Mucosa of descending colon (tissue), 3 donors: Measurements from ENCODE around the gene PLXNA4. TPM values are rescaled to one million over a fixed set of nuclear protein-coding genes. Genes with fewer than 3 reads are reported as not detected.
A peak's percentile ranks its signal among the peaks of the same experiment; 100 is the strongest.

Experiments used
- ATAC-seq: fragments of 200-7000 bp; cut with Tn5 transposase; one replicate; pipeline ENCODE4 v1.9.1; 2020; ENCODE audit warnings: mild to moderate bottlenecking, moderate library complexity
- DNase-seq, 3 donors: peaks; one replicate each; pipeline ENCODE4 v3.0.0-alpha.2; 2020
- H3K36me3 ChIP-seq: fragments of 200-600 bp; one replicate; pipeline ENCODE4 v1.8.0; 2021; ENCODE audit warnings: low read depth, mild to moderate bottlenecking
- H3K4me1 ChIP-seq: fragments of 200-600 bp; one replicate; pipeline ENCODE4 v1.8.0; 2021; ENCODE audit warnings: low read depth, mild to moderate bottlenecking
- H3K4me3 ChIP-seq: fragments of 200-600 bp; one replicate; pipeline ENCODE4 v1.8.0; 2021; ENCODE audit warnings: mild to moderate bottlenecking
- H3K9me3 ChIP-seq: fragments of 200-600 bp; one replicate; pipeline ENCODE4 v1.8.0; 2021; ENCODE audit warnings: mild to moderate bottlenecking
- intact Hi-C, 2 donors: fragments of 100-400 bp; cut with DNase I in 1 of 2; cut with micrococcal nuclease in 1 of 2; formaldehyde crosslinking; loops; one replicate each; pipeline versions ENCODE4 v1.11.0 to v1.11.1; 2022; cut with DNase I, micrococcal nuclease
- total RNA-seq, 3 donors: library from RNA; stranded (reverse); fragmentation: NEBNext Ultra II Directional in 2 of 3; extraction: Animal tissue kit (Norgen Biotek cat#: 25700) in 2 of 3; gene quantifications; one replicate each; pipeline versions ENCODE4 v1.2.1 to v1.2.4, GENCODE V29; 2021 to 2023
- TF ChIP-seq, protein P1 (sequence below): fragments of 200-600 bp; IDR thresholded peaks from one replicate; pipeline ENCODE4 v1.8.0; 2022; ENCODE audit warnings: antibody characterized with exemption, mild to moderate bottlenecking
- donor health status: DM: no; HTN: no; CAD: no; lungs with moderate emphysema.
- donor health status: DM: no; HTN: no; CAD: no.
- donor health status: DM: no; HTN: yes; CAD: no.

Gene PLXNA4
- total RNA-seq, 3 donors from 2014 or later = 0.78 to 3.5 (median 2.7) TPM

DNA sequence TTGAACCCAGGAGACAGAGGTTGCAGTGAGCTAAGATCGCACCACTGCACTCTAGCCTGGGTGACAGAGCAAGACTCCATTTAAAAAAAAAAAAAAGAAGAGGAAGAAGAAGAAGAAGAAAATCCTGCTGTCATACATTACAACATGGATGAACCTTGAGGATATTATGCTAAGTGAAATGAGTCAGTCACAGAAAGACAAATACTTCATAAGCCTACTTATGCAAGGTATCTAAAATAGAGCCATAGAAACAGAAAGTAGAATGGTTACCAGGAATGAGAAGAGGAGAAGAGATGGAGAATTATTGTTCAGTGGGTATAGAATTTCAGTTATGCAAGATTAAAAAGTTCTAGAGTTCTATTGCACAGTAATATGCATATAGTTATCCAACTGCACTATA lies 466.5 kb downstream of the PLXNA4 start:
- no peaks in the 10 kb centered on the region for H3K36me3 ChIP-seq
- intact Hi-C loops = no loop called here
- ATAC-seq (no peak), DNase-seq (no peak)
- no peak overlapping the region for H3K4me3 ChIP-seq
- H3K9me3 ChIP-seq = no peaks in the 10 kb centered on the region
- TF ChIP-seq, protein P1, sequence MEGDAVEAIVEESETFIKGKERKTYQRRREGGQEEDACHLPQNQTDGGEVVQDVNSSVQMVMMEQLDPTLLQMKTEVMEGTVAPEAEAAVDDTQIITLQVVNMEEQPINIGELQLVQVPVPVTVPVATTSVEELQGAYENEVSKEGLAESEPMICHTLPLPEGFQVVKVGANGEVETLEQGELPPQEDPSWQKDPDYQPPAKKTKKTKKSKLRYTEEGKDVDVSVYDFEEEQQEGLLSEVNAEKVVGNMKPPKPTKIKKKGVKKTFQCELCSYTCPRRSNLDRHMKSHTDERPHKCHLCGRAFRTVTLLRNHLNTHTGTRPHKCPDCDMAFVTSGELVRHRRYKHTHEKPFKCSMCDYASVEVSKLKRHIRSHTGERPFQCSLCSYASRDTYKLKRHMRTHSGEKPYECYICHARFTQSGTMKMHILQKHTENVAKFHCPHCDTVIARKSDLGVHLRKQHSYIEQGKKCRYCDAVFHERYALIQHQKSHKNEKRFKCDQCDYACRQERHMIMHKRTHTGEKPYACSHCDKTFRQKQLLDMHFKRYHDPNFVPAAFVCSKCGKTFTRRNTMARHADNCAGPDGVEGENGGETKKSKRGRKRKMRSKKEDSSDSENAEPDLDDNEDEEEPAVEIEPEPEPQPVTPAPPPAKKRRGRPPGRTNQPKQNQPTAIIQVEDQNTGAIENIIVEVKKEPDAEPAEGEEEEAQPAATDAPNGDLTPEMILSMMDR = no peak
- H3K4me1 ChIP-seq = no peaks in the 10 kb centered on the region

DNA sequence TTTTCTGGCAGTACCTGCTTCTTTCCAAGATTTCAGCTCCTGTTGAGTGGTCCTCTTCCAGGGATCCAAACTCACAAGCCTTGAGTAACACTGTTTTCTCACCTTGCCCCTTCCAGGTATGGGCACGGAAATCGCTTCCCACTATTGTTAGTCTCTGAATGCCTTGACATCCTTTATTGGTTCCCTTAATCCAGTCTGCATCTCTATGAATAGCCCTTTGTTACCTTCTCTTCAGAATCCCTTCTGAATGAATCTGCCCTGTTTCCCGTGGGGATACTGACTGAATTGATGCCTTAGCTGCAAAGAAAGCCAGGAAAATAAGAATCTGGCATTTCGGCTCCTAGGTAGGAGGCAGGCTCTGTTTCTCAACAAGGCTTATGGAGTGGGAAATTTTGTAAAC lies 467.7 kb downstream of the PLXNA4 start:
- Histone ChIP-seq H3K9me3 (no peaks in the 10 kb centered on the region), H3K4me3 (no peak overlapping the region), H3K36me3 (no peaks in the 10 kb centered on the region), H3K4me1 (peaks cover 2% of the 10 kb centered on the region)
- intact Hi-C loops = no loop called here
- no peak for ATAC-seq
- no peak for DNase-seq
- TF ChIP-seq, protein P1 = no peak

DNA sequence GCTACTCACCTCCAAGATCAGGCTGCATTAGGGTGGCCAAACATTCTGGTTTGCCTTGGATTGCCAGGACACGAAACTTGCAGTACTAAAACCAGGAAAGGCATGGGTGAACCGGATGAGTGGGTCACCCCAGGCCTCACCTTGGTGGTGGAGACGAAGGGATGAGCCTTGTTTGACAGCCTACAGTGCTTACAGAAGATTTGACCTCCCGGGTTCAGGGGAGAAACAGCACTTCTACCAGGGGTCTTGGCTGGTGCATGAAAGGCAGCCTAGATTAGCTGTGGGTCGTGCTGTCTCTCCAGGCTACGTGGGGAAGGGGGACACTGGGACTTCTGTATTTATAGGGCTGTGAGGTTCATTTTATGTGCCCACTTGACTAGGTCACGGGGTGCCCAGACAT lies 469.8 kb downstream of the PLXNA4 start:
- Histone ChIP-seq H3K36me3 (no peaks in the 10 kb centered on the region), H3K4me3 (no peak overlapping the region), H3K9me3 (no peaks in the 10 kb centered on the region), H3K4me1 (peaks cover 8% of the 10 kb centered on the region)
- DNase-seq (no peak), ATAC-seq (no peak)
- intact Hi-C loops = no loop called here
- TF ChIP-seq, protein P1 = no peak

DNA sequence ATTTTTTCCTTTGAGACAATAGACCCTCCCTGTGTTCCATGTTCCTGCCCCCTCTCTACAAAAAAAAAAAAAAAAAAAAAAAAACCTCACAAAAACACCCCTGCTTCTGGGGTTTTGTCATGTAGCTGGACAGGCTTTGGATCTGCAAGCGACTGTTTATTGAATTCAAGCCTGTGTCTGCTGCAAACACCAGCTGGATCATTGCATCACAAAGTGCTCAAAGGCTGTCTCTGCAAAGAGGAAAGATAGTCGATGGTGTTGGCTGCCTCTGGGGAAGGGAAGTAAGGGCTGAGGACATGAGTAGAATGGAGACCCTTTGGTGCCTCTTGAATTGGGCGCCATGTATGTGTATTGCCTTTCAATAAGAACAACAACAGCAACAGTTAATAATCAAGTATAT lies 471.2 kb downstream of the PLXNA4 start:
- TF ChIP-seq, protein P1 = no peak
- Histone ChIP-seq H3K9me3 (no peaks in the 10 kb centered on the region), H3K4me3 (no peak overlapping the region), H3K36me3 (no peaks in the 10 kb centered on the region), H3K4me1 (peaks cover 8% of the 10 kb centered on the region)
- DNase-seq (peak in 1 of 3 donors; percentile 12), ATAC-seq (no peak)
- intact Hi-C loops = no loop called here

DNA sequence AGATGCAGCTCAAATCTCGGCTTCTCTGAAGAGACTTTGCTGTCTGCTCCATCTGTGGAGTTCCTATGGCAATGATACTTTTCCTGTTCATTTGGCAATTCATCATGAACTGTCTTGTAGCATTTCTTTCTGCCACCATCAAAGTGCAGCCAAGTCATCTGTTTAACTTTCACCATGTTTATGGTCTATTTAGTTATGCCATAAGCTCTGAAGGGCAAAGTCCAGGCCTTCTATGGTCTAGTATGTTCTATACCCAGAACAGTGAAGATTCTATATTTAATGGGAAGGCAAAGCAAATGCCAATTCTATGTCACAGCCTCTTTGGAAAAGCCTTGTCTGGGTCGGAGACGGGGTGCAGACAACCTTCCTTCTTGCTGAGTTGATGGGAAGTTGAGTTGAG lies 472.6 kb downstream of the PLXNA4 start:
- peak in 1 of 3 donors; percentile 86 for DNase-seq
- no peaks in the 10 kb centered on the region for H3K9me3 ChIP-seq
- no peaks in the 10 kb centered on the region for H3K36me3 ChIP-seq
- TF ChIP-seq, protein P1 = no peak
- intact Hi-C loops = no loop called here
- H3K4me1 ChIP-seq = peaks cover 8% of the 10 kb centered on the region
- ATAC-seq = peak; percentile 98
- no peak overlapping the region for H3K4me3 ChIP-seq

DNA sequence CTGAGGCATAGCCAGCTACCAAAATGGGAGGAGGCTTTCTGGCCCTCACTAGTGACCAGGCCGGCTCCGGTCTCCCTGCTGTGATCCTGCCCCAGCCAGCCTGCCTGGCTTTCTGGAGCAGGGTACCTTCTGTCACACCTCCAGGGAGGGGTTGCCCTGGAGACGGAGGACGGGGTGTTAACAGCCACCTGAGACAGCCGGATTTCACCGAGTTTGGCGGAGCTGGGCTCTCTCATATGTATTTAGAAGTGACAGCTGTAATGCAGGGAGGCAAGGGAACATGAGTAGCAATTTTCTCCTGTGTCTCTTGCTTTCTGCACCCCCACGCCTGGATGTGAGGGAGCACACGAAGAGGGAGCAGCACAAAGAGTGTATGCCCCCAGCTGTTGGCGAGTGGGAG lies 473.3 kb downstream of the PLXNA4 start:
- ATAC-seq (peak; percentile 13), DNase-seq (no peak)
- Histone ChIP-seq H3K4me1 (peaks cover 8% of the 10 kb centered on the region), H3K9me3 (no peaks in the 10 kb centered on the region), H3K4me3 (no peak overlapping the region), H3K36me3 (no peaks in the 10 kb centered on the region)
- intact Hi-C loops = no loop called here
- TF ChIP-seq, protein P1 = no peak
